SHP77 treated with DMSO at 0.1 percent for 48 hours (cell line): ENCODE data around the gene ZNF276.
"Not testable (repeated sequence)": the region's sequence is repeated elsewhere in the genome, so short reads cannot be mapped to it uniquely, and the experiment has no call there.

ENCODE experiments used
- DNase-seq: peaks from one replicate; lab custom pipeline; 2025; lab: John Stamatoyannopoulos, UW

Gene ZNF276

GRCh38 chr16:89783952-89784351 lies 62.6 kb downstream of the ZNF276 start:
- not testable (repeated sequence) for DNase-seq

- no peak for DNase-seq
Measured at GRCh38 chr16:89784406-89784805, 63.1 kb downstream of the ZNF276 start.

- DNase-seq: no peak
Measured at GRCh38 chr16:89785523-89786155, 64.3 kb downstream of the ZNF276 start.

- no peak for DNase-seq
Measured at GRCh38 chr16:89786474-89787364, 65.4 kb downstream of the ZNF276 start.

GRCh38 chr16:89787365-89787805 lies 66.0 kb downstream of the ZNF276 start:
- no peak for DNase-seq
